Keratinocyte (primary cell): ENCODE data around the gene LCE1F. TPM values are rescaled to one million over a fixed set of nuclear protein-coding genes. Genes with fewer than 3 reads are reported as not detected.
A peak's percentile ranks its signal among the peaks of the same experiment; 100 is the strongest.

Experiments
- DNase-seq: peaks from one replicate; pipeline ENCODE4 v3.0.0-alpha.2; 2011; ENCODE audit warnings: low read depth, missing footprints, low spot score
- FAIRE-seq: peaks from 2 replicates; lab custom pipeline; 2011; peaks lifted over from hg19 to GRCh38; lab: Jason Lieb, UNC
- H2AFZ ChIP-seq: 2 replicates; pipeline ENCODE4 v1.6.0; 2012; ENCODE audit warnings: low read length, control low read depth, inconsistent platforms; ENCODE audit not compliant: control insufficient read depth
- H3K27ac ChIP-seq: 2 replicates; pipeline ENCODE4 v1.5.1; 2011; ENCODE audit warnings: low read length; ENCODE audit not compliant: control insufficient read depth, insufficient read depth
- H3K27me3 ChIP-seq: 3 replicates; pipeline ENCODE4 v1.6.0; 2011; ENCODE audit warnings: low read length; ENCODE audit not compliant: control insufficient read depth, insufficient read depth; ENCODE audit errors: extremely low read depth
- H3K36me3 ChIP-seq, 2 experiments: 2 replicates in 1 of 2; 3 replicates in 1 of 2; pipeline ENCODE4 v1.5.1; 2011; ENCODE audit warnings: low read length in 2 of 2, mild to moderate bottlenecking in 1 of 2; ENCODE audit not compliant: control insufficient read depth in 2 of 2, insufficient read depth in 2 of 2; ENCODE audit errors: extremely low read depth in 1 of 2
- H3K4me1 ChIP-seq: 3 replicates; pipeline ENCODE4 v1.5.1; 2011; ENCODE audit warnings: low read length; ENCODE audit not compliant: control insufficient read depth, insufficient read depth; ENCODE audit errors: extremely low read depth
- H3K4me2 ChIP-seq: 3 replicates; pipeline ENCODE4 v1.6.0; 2011; ENCODE audit warnings: low read depth, low read length; ENCODE audit not compliant: control insufficient read depth, insufficient read depth; ENCODE audit errors: extremely low read depth
- H3K4me3 ChIP-seq, 3 experiments: fragments of 200-600 bp in 1 of 3; sonication (generic) in 1 of 3; 2 replicates in 2 of 3; 3 replicates in 1 of 3; pipeline ENCODE4 v1.5.1; 2011 to 2016; ENCODE audit warnings: low read length in 3 of 3, mild to moderate bottlenecking in 3 of 3, control low read depth in 2 of 3, inconsistent platforms in 1 of 3, low read depth in 1 of 3, mixed read lengths in 1 of 3, mixed run types in 1 of 3, moderate library complexity in 1 of 3; ENCODE audit not compliant: control insufficient read depth in 2 of 3, insufficient read depth in 2 of 3; ENCODE audit errors: extremely low read depth in 1 of 3
- H3K79me2 ChIP-seq: 2 replicates; pipeline ENCODE4 v1.6.0; 2012; ENCODE audit warnings: low read length; ENCODE audit not compliant: control insufficient read depth, insufficient read depth
- H3K9ac ChIP-seq: 3 replicates; pipeline ENCODE4 v1.6.0; 2011; ENCODE audit warnings: low read length; ENCODE audit not compliant: control insufficient read depth, insufficient read depth; ENCODE audit errors: extremely low read depth
- H3K9me1 ChIP-seq: 3 replicates; pipeline ENCODE4 v1.6.0; 2011; ENCODE audit warnings: low read length; ENCODE audit not compliant: control insufficient read depth, insufficient read depth; ENCODE audit errors: extremely low read depth
- H3K9me3 ChIP-seq: 2 replicates; pipeline ENCODE4 v1.5.1; 2012; ENCODE audit warnings: low read depth, low read length; ENCODE audit not compliant: control insufficient read depth
- H4K20me1 ChIP-seq: 3 replicates; pipeline ENCODE4 v1.6.0; 2011; ENCODE audit warnings: low read length; ENCODE audit not compliant: control insufficient read depth, insufficient read depth; ENCODE audit errors: extremely low read depth
- EZH2 ChIP-seq: IDR thresholded peaks from one replicate; pipeline ENCODE4 v1.6.1; 2012; ENCODE audit warnings: inconsistent platforms, mild to moderate bottlenecking, low read length, moderate library complexity
- dilution Hi-C: fragments of 300-500 bp; cut with MboI; formaldehyde crosslinking; loops from one replicate; pipeline ENCODE4 v1.7.0; 2020; ENCODE audit warnings: low sequenced_read_pairs; ENCODE audit not compliant: extremely low pct_ligation_motif_present
- polyA plus RNA-seq, 5 experiments: library from polyadenylated mRNA; depleted of rRNA in 3 of 5; stranded (reverse) in 3 of 5; stranded (forward) in 1 of 5; unstranded in 1 of 5; fragments of >200 nt; gene quantifications; 1 replicate in 1 of 5; 2 replicates in 3 of 5; 3 replicates in 1 of 5; pipeline versions ENCODE4 v1.2.1 to v1.2.3, GENCODE V29; 2011 to 2012; ENCODE audit warnings: missing spikeins in 2 of 5, low read depth in 1 of 5, low replicate concordance in 1 of 5
- TF ChIP-seq, protein P1 (sequence below), 3 experiments: IDR thresholded peaks in 1 of 3; conservative IDR thresholded peaks in 1 of 3; optimal IDR thresholded peaks in 1 of 3; 2 replicates in 2 of 3; 3 replicates in 1 of 3; pipeline versions ENCODE3 to v1.5.1; 2011; ENCODE audit warnings: low read length in 3 of 3, mild to moderate bottlenecking in 3 of 3, moderate library complexity in 2 of 3, control low read depth in 1 of 3, inconsistent platforms in 1 of 3; ENCODE audit not compliant: insufficient read depth in 2 of 3; ENCODE audit errors: extremely low read depth in 1 of 3

Gene LCE1F
- polyA plus RNA-seq, 1 donor (not counting 4 experiments of a cell fraction or from before 2014, with no cell fraction given): not detected

DNA sequence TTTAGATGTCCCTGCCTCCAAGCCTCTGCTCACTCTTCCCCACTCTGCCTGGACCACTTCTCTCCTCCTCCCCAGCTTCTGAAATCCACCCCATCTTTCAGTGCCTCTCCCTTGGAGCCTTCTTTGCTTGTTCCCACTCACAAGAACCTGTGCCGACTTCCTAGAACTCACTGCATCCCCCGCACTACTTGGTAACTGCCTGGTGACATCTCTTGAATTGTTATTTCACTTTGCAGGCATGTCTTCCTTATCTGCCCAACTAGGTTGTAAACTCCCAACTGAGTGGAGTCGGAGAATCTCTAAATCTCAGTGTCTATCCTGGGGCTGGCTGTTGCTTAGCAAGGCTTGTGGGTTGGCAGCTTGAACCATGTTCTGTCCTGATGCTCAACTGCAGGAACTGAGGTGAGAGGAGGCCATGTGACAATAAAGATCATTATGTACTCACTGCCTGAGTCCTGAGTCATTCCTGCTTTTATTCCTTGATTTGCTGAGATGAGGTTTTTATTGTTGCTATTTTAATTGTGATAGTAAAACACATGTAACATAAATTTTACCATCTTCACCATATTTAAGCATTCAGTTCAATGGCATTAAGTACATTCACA lies 13.2 kb upstream of the LCE1F start:
- DNase-seq (no peak), FAIRE-seq (peak; percentile 93)
- TF ChIP-seq EZH2: no peak
- TF ChIP-seq, protein P1, sequence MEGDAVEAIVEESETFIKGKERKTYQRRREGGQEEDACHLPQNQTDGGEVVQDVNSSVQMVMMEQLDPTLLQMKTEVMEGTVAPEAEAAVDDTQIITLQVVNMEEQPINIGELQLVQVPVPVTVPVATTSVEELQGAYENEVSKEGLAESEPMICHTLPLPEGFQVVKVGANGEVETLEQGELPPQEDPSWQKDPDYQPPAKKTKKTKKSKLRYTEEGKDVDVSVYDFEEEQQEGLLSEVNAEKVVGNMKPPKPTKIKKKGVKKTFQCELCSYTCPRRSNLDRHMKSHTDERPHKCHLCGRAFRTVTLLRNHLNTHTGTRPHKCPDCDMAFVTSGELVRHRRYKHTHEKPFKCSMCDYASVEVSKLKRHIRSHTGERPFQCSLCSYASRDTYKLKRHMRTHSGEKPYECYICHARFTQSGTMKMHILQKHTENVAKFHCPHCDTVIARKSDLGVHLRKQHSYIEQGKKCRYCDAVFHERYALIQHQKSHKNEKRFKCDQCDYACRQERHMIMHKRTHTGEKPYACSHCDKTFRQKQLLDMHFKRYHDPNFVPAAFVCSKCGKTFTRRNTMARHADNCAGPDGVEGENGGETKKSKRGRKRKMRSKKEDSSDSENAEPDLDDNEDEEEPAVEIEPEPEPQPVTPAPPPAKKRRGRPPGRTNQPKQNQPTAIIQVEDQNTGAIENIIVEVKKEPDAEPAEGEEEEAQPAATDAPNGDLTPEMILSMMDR (optimal IDR thresholded peaks at IDR 0.05 in 1 of 3, IDR thresholded peaks at IDR 0.05 in 1 of 3, conservative IDR thresholded peaks at IDR 0.05 in 1 of 3; ENCODE audit: extremely low read depth in 1 of 3, insufficient read depth in 2 of 3, low read length in 3 of 3): no peak
- Histone ChIP-seq H3K9me3 (no peaks in the 10 kb centered on the region), H4K20me1 (no peaks in the 10 kb centered on the region), H3K36me3 (peaks cover 0 to 1% of the 10 kb centered on the region in 2 experiments), H3K27ac (no peak overlapping the region), H3K4me1 (peaks cover 36% of the 10 kb centered on the region), H3K9ac (no peak overlapping the region), H3K27me3 (no peaks in the 10 kb centered on the region), H3K9me1 (peaks cover 3% of the 10 kb centered on the region), H3K79me2 (no peaks in the 10 kb centered on the region), H3K4me2 (no peak overlapping the region), H3K4me3 (no peak overlapping the region), H2AFZ (no peak overlapping the region)
- dilution Hi-C loops: no loop called here

DNA sequence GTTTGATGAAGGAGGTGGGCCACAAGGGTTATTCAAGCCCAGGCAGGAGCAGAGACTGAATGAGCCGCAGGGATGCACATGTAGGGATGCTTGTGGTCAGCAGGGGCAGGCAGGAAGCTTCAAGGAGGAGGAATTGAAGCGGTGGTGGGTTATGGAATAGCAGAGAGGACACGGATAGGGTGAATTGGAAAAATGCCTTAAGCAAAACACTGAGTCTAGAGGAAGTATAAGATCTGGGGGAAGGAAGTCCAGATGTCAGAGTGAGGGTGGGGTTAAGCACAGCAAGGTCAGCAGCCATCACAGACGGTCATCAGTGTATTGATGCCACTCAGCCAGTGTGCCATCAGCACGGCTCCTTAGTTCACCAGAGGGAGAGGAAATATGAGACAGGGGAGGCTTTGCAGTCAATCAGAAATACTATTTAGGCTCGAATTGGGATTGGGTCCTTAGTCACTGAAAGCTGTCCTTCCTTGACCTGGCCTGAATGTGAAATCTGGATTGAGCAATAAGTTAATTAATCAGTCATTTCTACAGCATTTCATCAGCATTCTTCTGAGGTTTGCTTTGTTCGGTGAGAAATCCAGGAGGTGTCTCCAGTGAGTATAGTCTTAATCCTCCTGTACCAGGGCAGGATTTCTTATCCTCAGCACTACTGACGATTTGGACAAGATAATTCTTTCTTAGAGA lies 6.0 kb upstream of the LCE1F start:
- H3K4me2 ChIP-seq: no peak overlapping the region
- no peak for DNase-seq
- no peak for FAIRE-seq

More for the DNA sequence above, 6.0 kb upstream of the LCE1F start:
- Histone ChIP-seq H3K36me3 (no peaks in the 10 kb centered on the region), H3K4me1 (peaks cover 6% of the 10 kb centered on the region), H3K27ac (no peak overlapping the region), H3K9me3 (no peaks in the 10 kb centered on the region), H2AFZ (no peak overlapping the region), H3K79me2 (no peaks in the 10 kb centered on the region), H3K27me3 (no peaks in the 10 kb centered on the region), H4K20me1 (no peaks in the 10 kb centered on the region), H3K9ac (no peak overlapping the region), H3K4me3 (no peak overlapping the region), H3K9me1 (no peaks in the 10 kb centered on the region)
- TF ChIP-seq EZH2: no peak
- TF ChIP-seq, protein P1 (optimal IDR thresholded peaks at IDR 0.05 in 1 of 3, IDR thresholded peaks at IDR 0.05 in 1 of 3, conservative IDR thresholded peaks at IDR 0.05 in 1 of 3; ENCODE audit: extremely low read depth in 1 of 3, insufficient read depth in 2 of 3, low read length in 3 of 3): peak in 1 of 3 experiments; percentile 1
- dilution Hi-C loops: no loop called here
